ENCODE measurements around the gene CCDC159.
"Not testable (repeated sequence)": the region's sequence is repeated elsewhere in the genome, so short reads cannot be mapped to it uniquely, and the experiment has no call there.

The CCDC159 gene, protein sequence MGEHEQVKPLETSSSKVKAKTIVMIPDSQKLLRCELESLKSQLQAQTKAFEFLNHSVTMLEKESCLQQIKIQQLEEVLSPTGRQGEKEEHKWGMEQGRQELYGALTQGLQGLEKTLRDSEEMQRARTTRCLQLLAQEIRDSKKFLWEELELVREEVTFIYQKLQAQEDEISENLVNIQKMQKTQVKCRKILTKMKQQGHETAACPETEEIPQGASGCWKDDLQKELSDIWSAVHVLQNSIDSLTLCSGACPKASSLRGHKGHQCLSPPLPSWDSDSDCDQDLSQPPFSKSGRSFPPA

DNA sequence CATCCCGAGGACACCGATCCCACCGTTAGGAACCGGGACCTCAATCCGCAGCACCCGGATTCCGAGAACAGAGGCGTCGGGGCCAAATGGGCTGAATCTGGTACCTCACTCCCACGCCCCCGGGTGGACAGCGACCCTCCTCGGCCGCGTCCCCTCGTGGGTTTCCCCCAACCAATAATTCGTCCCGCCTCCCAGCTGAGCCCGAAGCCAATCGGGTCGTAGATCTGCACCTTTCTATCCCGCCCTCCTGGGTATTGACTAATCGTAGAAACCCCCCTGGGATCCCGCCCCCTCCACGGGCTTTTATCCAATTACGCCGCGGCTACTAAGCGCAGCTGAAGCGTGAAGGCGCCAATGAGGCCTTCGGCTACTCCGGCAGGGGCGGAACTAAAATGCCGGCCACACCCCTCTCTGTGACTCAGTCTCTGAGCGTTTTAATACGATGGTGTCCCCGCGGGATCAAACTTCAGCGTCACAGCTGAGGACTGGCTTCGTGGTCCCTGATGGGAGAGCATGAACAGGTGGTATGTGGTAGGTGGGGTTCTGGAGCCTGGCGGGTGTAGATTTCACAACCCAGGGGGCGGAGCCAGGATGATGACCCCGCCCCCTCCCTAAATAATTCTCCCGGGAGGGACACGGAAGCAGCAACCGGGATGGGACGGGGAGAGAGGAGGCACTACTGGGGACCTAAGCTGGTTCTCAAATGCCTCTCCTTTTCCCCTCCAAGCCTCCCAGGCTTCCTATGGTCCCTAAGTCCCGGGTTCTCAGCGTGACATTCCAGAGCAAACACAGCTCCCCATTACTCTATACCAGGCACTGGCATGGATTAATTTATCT, at the start of gene CCDC159, which contains the start of gene TMEM205:
CCDC159 (plus strand) TSS at position 416 of the 837 bp plus-strand sequence; CDS start at position 504, 88 bp downstream.
TMEM205 (minus strand) TSS at position 165 of the 837 bp plus-strand sequence. CDS start 649 bp downstream, outside the sequence.
- peak; percentile 97 for DNase-seq

DNA sequence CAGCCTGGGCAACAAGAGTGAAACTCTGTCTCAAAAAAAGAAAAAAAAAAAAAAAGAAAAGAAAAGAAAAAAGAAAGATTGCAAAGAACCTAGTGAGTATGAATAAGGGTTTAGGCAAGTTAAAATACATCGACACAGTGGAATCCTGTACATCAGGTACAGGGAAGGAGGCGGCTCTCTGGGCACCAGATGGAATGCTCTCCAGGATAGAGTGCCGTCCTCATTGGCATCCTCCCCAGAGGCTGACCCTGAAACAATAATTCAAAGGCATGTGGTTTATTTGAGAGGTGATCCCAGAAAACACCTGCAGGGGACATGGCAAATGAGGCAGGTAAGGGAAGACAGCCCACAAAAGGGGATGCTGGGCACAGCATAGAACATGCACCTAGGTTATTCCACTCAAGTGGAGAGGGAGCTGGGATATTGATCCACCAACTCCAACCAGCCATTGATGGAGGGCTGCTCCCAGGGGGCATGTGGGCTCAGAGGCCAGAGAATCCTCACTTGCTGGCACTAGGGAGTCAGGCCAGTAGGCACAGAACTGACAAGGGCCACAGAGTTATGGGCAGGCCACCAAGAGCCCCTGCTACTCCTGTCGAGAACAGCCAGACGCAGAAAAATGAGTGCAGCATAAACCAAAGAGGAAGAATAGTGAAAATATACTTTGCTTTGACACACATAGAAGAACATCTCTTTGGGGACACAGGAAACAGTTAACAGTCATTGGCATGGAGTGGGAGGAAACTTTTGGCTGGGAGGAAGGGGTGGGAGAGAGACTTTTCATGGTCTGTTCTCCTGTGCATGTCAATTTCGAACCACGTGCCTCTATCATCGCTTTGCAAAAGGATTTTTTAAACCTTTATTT, 46.1 kb upstream of the CCDC159 start:
- DNase-seq = no peak

DNA sequence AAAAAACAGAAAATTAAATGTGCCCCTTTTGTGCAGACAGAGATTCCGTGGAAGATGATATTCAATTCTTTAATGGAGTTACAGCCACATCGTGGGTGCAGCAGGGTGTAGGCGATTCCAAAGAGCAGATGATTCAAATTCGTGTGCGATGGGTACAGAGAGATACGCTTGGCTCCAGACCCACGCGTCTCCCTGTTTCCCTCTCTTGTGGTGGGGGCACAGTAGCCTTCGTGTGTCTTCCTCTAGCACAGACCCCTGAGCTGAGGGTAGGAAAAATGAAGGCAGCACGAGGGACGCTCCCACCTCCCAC, 45.6 kb upstream of the CCDC159 start:
- DNase-seq = no peak

DNA sequence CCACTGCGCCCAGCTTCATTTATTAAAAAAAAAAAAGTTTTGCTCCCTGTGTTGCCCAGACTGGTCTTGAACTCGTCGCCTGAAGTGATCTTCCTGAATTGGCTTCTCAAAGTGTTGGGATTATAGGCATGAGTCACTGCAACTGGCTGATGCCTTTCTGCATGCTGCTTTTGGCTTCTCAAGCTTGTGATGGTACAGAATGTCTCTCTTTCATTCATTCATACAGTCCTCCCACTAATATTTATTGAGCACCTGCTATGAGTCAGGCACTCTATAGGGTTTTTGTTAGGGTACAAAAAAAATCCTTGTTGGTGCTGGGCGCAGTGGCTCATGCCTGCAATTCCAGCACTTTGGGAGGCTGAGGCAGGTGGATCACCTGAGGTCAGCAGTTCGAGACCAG, 41.4 kb upstream of the CCDC159 start:
- DNase-seq = no peak

DNA sequence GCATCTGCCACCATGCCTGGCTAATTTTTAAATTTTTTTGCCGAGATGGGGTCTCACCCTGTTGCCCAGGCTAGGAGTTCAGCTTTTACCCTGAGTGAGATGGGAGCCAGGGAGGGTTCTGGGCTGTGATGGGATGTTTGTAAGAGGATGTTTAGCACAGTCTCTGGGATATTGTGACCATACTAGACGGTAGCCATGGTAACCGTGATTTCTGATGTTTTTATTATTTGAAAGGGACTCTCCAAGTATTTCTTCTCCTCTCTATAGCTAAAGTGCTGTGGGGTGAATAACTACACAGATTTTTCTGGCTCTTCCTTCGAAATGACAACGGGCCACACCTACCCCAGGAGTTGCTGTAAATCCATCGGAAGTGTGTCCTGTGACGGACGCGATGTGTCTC, 40.0 kb upstream of the CCDC159 start:
- DNase-seq = no peak

DNA sequence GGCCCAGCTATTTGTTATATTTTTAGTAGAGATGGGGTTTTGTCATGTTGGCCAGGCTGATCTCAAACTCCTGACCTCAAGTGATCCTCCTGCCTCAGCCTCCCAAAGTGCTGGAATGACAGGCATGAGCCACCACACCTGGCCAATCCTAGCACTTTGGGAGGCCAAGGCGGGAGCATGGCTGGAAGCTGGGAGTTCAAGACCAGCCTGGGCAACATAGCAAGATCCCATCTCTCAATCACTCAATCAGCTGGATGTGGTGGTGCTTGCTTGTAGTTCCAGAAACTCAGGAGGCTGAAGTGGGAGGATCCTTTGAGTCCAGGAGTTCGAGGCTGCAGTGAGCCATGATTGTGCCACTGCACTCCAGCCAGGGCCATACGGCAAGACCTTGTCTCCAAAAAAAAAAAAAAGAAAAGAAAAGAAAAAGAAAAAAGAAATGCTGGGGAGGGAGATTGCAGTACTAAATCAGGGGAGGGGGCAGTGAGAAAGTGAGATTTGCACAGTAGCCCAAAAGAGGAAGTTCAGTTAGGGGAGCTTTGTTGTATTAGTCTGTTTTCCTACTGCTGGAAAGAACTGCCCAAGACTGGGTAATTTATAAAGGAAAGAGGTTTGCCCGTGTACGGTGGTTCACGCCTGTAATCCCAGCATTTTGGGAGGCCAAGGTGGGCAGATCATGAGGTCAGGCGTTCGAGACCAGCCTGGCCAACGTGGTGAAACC, 25.9 kb upstream of the CCDC159 start:
- not testable (repeated sequence) for DNase-seq

DNA sequence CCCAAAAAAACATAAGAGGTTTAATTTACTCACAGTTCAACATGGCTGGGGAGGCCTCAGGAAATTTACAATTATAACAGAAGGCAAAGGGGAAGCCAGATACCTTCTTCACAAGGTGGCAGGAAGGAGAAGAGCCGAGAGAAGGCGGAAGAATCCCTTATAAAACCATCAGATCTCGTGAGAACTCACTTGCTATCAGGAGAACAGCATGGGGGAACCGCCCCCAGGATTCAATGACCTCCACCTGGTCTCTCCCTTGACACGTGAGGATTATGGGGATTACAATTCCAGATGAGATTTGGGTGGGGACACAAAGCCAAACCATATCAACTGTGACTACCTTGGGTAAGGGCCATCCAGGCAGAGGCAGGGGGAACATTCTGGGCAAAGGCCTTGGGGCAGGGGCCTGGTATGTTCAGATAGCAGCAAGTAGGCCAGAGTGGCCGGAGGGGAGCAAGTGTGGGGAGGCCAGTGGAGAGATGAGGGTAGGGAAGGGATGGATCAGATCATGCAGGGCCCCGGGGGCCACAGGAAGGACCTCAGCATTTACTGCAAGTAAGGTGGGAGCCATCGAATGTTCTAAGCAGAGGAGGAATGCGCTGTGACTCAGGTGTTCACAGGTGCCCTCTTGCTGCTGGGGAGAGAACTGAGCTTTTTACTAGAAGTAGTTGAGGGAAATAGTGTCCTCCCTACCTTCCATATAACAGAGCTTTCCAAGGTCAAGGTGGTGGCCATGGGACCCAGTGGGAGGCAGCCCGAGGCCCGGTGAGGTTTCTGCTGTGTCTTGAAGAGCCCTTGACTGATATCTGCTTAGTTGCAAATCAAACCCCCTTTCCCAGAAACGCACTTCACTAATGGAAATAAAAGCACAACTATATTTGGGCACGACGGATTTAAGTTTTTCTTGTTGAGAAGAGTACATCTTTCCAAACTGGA, 24.9 kb upstream of the CCDC159 start:
- DNase-seq = no peak

DNA sequence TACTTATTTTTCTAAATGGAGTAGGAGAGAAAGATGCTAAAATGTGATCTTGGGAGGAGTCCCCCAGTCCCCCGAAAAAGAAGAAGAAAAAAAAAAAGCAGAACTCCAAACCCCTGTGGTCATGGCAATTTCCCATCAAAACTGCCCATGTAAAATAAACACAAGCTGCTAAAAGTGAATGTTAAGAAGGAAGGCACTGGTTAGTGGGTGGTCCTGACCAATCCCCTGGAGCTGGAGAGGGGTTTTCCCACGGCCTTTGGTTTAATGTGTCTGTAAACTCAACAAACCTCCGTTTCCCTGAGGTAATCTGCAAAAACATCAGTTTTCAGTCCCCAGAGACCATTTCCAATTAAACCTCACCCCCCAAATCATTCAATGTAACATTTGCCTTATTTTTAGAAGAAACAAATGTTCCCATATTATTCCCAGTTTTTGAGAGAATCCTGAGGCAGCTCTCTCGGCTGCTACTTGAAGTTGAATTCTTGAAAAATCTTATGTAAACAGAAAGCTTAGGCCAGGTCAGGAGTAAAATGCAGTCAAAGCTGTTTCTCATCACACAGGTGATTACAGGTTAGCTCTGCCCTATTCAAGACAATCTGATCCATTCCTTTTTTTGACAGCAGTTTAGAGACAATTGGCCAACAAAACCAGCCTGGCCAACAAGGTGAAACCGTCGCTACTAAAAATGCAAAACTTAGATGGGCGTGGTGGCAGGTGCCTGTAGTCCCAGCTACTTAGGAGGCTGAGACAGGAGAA, 23.9 kb upstream of the CCDC159 start:
- no peak for DNase-seq

DNA sequence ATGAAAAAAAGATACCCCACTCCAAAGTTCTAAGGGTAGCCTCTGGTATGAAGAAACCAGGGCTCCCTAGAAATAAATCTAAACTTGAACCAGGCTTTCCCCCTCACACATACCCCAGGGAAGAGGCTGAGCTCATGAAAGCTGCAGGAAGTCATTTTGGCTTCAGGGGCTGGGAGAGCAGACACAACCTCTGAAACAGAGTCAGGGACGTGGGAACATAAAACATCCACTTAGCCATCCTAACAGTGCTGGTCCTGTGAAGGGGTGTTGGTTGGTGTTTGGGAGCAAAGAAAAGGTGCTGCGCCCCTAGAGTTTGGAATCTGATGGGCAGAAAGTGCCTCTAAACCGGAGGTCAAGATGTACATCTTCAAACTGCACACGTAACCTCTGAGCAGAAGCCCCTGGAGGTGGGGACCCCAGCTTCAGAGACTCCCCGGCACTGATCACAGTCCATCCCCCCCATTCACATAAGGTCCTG, 22.7 kb upstream of the CCDC159 start:
- DNase-seq = no peak

DNA sequence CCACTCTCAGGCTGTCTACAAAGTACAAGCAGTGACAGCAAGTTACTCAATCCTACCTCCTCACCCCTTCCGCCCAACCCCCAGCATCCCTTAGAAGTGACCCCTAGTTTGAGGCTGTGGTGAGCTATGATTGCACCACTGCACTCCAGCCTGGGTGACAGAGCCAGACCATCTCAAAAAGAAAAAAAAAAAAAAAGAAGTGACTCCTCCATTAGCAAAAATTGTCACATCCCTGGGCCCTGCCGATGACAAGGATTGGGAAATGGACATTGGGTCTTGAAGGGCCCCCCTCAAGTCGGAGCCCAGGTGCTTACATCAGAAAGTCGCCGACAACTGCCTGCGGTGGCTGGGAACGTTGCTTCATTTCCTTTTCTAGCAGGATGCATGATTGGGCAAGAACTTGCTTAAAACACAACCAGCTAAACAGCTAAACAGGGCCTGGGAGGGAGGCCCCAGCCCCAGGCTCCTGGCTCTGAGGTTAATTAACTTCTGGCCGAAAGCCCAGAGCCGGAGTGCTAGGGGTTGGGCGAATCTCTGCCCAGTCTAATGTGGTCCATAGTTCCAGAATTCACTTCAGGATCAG, 22.1 kb upstream of the CCDC159 start:
- peak; percentile 48 for DNase-seq

DNA sequence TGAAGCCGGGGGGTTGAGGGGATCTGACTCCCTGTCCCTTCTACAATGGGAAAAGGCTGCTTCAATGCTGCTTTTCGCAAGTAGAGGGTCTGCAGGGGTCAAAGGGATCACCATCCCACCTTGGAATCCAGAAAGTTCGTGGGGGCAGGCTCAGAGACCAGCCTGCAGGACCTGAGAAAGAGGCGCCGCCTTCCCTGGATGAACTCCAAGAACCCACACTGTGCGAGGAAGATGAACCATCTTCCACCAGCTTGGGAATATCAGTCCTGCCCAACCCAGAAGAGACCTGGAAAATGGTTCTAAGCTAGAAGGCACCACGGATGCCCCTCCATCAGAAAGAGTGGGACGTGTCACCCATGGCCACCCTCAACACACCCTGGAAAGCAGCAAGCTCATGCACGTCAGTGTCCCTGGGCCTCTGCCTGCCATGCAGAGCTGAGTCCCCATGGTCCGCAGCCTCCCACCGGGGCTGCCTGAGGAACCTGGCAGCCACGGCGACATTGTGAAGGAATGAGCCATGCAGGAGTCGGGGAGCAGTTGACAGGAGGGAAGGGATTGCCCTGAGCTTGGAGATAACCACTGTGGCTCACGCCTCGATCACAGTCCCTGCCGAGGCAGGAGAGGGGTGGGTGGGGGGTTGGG, 21.4 kb upstream of the CCDC159 start:
- DNase-seq = no peak

DNA sequence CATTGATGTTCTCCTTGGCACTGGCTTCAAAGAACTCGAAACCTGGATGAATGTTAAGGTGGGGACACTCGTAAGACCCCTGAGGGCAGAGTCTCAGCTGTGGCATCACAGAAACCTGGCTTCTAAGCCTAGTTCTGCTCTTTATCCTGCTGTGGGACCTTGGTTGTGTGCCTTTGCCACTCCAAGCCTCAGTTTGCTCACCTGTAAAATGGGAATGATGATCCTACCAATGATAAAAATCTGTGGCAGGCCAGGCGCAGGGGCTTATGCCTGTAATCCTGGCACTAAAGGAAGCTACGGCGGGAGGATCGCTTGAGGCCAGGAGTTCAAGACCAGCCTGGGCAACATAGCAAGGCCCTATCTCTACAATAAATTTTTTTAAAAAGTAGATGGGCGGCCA, 20.8 kb upstream of the CCDC159 start:
- DNase-seq = no peak

DNA sequence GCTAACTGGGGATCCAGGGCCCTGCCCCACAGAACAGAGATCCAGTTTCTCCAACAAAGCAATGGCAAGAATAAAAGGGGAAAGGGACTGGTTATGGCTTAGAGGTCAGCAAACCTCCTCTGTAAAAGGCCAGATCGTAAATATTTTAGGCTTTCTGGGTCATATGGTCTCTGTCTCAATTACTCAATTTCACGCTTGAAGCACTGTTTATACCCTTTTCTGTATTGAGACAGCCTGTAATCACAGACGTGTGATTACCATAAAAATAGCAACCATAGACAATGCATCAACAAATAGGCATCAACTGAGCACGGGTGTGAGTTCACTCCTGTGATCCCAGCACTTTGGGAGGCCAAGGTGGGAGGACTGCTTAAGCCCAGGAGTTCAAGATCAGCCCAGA, 16.2 kb upstream of the CCDC159 start:
- no peak for DNase-seq

DNA sequence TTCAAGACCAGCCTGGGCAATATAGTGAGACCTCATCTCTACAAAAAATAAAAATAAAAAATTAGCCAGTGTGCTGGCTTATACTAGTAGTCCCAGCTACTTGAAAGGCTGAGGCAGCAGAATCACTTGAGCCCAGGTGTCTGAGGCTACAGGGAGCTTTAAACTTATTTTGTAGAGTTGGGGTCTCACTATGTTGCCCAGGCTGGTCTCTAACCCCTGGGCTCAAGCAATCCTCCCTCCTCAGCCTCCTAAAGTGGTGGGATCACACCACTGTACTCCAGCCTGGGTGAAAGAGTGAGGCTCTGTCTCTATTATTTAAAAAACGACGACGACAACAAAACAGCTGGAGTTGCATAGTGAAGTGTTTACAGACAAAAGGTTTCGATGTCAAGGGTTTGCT, 14.8 kb upstream of the CCDC159 start:
- DNase-seq = no peak

DNA sequence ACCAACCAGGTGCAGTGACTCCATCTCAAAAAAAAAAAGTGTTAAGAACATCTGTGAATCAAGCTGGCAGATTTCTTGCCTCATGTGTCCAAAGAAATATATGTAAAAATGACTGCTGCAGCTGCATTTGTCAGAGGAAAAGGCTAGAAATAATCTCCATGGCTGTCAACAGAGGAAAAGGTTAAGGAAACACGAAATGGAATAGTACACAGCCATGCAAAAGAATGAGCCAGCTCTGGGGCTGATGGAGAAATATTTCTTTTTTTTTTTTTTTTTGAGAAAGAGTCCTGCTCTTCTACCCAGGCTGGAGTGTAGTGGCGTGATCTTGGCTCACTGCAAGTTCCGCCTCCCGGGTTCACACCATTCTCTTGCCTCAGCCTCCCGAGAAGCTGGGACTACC, 13.5 kb upstream of the CCDC159 start:
- no peak for DNase-seq

DNA sequence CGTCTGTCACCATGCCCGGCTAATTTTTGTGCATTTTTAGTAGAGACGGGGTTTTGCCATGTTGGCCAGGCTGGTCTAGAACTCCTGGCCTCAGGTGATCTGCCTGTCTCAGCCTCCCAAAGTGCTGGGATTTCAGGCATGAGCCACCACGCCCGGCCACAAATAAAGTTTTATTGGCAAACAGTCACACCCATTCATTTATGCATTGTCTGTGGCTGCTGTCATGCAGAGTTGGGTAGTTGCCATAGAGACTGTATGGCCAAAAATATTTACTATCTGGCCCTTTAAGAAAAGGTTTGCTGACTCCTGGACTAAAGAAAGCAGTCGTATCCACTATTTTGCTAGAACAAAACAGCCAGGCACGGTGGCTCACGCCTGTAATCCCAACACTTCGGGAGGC, 12.5 kb upstream of the CCDC159 start:
- DNase-seq = not testable (repeated sequence)

DNA sequence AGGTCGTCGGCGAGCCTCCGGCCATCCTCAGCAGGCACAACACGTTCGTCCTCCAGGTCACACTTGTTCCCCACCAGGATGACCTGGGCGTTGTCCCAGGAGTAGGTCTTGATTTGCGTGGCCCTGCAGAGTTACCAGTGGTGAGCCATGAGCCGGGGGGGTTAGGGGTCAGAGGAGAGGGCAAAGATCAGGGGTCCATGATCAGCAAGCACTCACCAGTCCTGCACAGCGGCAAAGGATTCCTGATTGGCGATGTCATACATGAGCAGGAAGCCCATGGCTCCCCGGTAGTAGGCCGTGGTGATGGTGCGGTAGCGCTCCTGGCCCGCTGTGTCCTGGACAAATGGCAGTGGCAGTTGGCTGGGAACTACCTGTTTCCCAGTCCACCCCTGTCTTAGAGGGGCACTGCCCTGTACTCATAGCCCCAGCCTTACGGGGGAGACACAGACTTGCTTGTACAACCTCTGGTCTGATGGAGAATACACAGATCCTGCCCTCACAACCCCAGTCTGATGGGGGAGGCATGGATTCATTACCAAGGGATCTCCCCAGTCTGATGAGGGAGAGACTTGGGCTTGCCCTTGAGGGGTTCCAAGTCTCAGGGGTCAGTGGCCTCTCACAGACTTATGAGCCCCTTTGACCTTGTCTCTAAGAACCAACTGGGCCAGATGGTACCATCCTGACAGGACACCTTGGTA, 10.7 kb upstream of the CCDC159 start:
- DNase-seq = no peak

DNA sequence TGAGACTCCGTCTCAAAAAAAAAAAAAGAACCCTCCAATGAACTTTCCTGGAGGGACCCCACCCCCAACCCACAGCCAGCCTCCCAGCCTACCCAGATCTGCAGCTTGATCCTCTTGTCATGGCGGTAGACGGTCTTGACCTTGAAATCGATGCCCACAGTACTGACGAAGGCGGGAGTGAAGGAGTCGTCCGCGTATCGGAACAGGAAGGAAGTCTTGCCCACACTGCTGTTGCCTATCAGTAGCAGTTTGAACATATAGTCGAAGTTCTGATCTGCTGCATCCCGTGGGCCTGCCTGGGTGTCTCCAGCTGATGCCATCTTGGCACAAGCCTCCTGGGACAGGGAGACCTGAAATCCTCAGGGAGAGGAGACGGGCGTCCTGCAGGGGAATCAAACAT, 9.2 kb upstream of the CCDC159 start:
- DNase-seq = no peak

DNA sequence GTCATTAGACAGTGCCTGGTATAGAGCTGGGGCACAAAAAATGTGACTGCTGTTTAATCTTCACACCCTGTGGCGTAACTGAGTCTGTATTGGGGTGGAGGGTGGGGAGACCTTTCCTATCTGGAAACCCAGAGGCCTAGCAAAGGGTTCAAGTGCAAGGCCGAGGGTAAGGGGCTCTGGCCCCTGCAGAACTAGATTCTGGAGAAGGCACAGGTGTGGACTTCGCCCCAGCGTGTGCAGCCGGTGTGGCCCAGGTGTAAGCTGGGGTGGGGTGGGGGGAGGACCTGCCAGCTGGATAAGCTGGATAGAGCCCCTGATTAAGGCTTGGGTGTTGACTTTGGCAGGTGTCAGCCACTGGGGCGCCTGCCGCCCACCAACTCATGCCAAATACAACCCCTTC, 8.2 kb upstream of the CCDC159 start:
- DNase-seq = no peak

All from NCI-H510A treated with DMSO at 0.1 percent for 48 hours (cell line).